WTC11 (cell line): ENCODE data around the gene CDH22. TPM values are rescaled to one million over a fixed set of nuclear protein-coding genes. Genes with fewer than 3 reads are reported as not detected.

Experiments used
- ATAC-seq: fragments of 200-7000 bp; cut with Tn5 transposase; 2 replicates; pipeline ENCODE4 v1.10.0; 2021; ENCODE audit warnings: mild to moderate bottlenecking, moderate library complexity
- CTCF ChIA-PET: fragments of 300-600 bp; sonication (Branson Sonifier 250); formaldehyde crosslinking; loops from one replicate; lab custom pipeline; 2021; ENCODE audit warnings: antibody characterized with exemption; lab: Charles Lee
- POLR2A ChIA-PET: fragments of 350-600 bp; sonication (Branson Sonifier 250); formaldehyde crosslinking; loops from one replicate; lab custom pipeline; 2021; ENCODE audit warnings: antibody characterized with exemption; lab: Charles Lee
- DNase-seq: peaks from one replicate; pipeline ENCODE4 v3.0.0; 2021; ENCODE audit warnings: low spot score
- H3K27ac Mint-ChIP-seq: 2 replicates; pipeline ENCODE4 v1.8.0; 2021; ENCODE audit warnings: mixed read lengths
- H3K27me3 Mint-ChIP-seq: 2 replicates; pipeline ENCODE4 v1.8.0; 2021; ENCODE audit warnings: low read depth, mild to moderate bottlenecking, moderate library complexity, mixed read lengths
- H3K36me3 Mint-ChIP-seq: 2 replicates; pipeline ENCODE4 v1.8.0; 2021; ENCODE audit warnings: mixed read lengths
- H3K4me1 Mint-ChIP-seq: 2 replicates; pipeline ENCODE4 v1.8.0; 2022; ENCODE audit warnings: mixed read lengths
- H3K4me3 Mint-ChIP-seq: 2 replicates; pipeline ENCODE4 v1.8.0; 2021; ENCODE audit warnings: mild to moderate bottlenecking, moderate library complexity, mixed read lengths
- H3K9me3 Mint-ChIP-seq: 2 replicates; pipeline ENCODE4 v1.8.0; 2021; ENCODE audit warnings: mixed read lengths
- ATF3 ChIP-seq: sonication (generic); formaldehyde crosslinking; conservative IDR thresholded peaks from 2 replicates; pipeline ENCODE4 v1.8.1; 2022; ENCODE audit warnings: mild to moderate bottlenecking, missing genetic modification reagents
- CBFB ChIP-seq: sonication (generic); formaldehyde crosslinking; IDR thresholded peaks from 2 replicates; pipeline ENCODE4 v1.8.1; 2022; ENCODE audit warnings: mild to moderate bottlenecking, low read depth, missing genetic modification reagents
- CREB1 ChIP-seq: sonication (generic); formaldehyde crosslinking; IDR thresholded peaks from 2 replicates; pipeline ENCODE4 v1.8.0; 2023; ENCODE audit warnings: mild to moderate bottlenecking, missing genetic modification reagents
- CREM ChIP-seq: sonication (generic); formaldehyde crosslinking; IDR thresholded peaks from 2 replicates; pipeline ENCODE4 v1.8.1; 2022; ENCODE audit warnings: mild to moderate bottlenecking, missing genetic modification reagents, moderate library complexity
- E2F4 ChIP-seq: sonication (generic); formaldehyde crosslinking; IDR thresholded peaks from 2 replicates; pipeline ENCODE4 v1.8.1; 2022; ENCODE audit warnings: low read depth, mild to moderate bottlenecking, moderate library complexity, missing genetic modification reagents, borderline replicate concordance
- ELF4 ChIP-seq: sonication (generic); formaldehyde crosslinking; IDR thresholded peaks from 2 replicates; pipeline ENCODE4 v1.8.1; 2022; ENCODE audit warnings: low read depth, mild to moderate bottlenecking, moderate library complexity, missing genetic modification reagents
- ETV6 ChIP-seq: sonication (generic); formaldehyde crosslinking; IDR thresholded peaks from 2 replicates; pipeline ENCODE4 v1.8.1; 2022; ENCODE audit warnings: mild to moderate bottlenecking, missing genetic modification reagents
- FOXJ3 ChIP-seq: sonication (generic); formaldehyde crosslinking; IDR thresholded peaks from 2 replicates; pipeline ENCODE4 v1.9.0; 2021; ENCODE audit warnings: missing genetic modification reagents, mild to moderate bottlenecking, borderline replicate concordance
- FOXK1 ChIP-seq: sonication (generic); formaldehyde crosslinking; IDR thresholded peaks from 2 replicates; pipeline ENCODE4 v1.8.0; 2022; ENCODE audit warnings: mild to moderate bottlenecking, moderate library complexity, missing genetic modification reagents
- JUN ChIP-seq: sonication (generic); formaldehyde crosslinking; IDR thresholded peaks from 2 replicates; pipeline ENCODE4 v1.8.0; 2023; ENCODE audit warnings: mild to moderate bottlenecking, missing genetic modification reagents
- MAX ChIP-seq: sonication (generic); formaldehyde crosslinking; IDR thresholded peaks from 2 replicates; pipeline ENCODE4 v1.8.0; 2022; ENCODE audit warnings: mild to moderate bottlenecking, missing genetic modification reagents
- MXD4 ChIP-seq: fragments of 250-450 bp; sonication (Bioruptor Pico); IDR thresholded peaks from 2 replicates; pipeline ENCODE4 v1.8.0; 2021; ENCODE audit warnings: mild to moderate bottlenecking, moderate library complexity, borderline replicate concordance
- NFE2L1 ChIP-seq: sonication (generic); formaldehyde crosslinking; IDR thresholded peaks from 2 replicates; pipeline ENCODE4 v1.8.1; 2023; ENCODE audit warnings: missing genetic modification reagents
- SOX15 ChIP-seq: fragments of 250-450 bp; sonication (Bioruptor Pico); IDR thresholded peaks from 2 replicates; pipeline ENCODE4 v1.9.0; 2021; ENCODE audit warnings: mild to moderate bottlenecking
- TCF7 ChIP-seq: sonication (generic); formaldehyde crosslinking; IDR thresholded peaks from 2 replicates; pipeline ENCODE4 v1.8.0; 2022; ENCODE audit warnings: mild to moderate bottlenecking, low read depth, missing genetic modification reagents, moderate library complexity
- ZNF232 ChIP-seq: sonication (generic); formaldehyde crosslinking; IDR thresholded peaks from 2 replicates; pipeline ENCODE4 v1.8.0; 2022; ENCODE audit warnings: mild to moderate bottlenecking, missing genetic modification reagents
- ZNF317 ChIP-seq: sonication (generic); formaldehyde crosslinking; IDR thresholded peaks from 2 replicates; pipeline ENCODE4 v1.8.1; 2023; ENCODE audit warnings: low read depth, mild to moderate bottlenecking, moderate library complexity, missing genetic modification reagents, borderline replicate concordance
- total RNA-seq: library from RNA; stranded (reverse); gene quantifications from 3 replicates; pipeline ENCODE4 v1.2.3, GENCODE V29; 2021
- TF ChIP-seq, protein P1 (sequence below): fragments of 250-450 bp; sonication (Bioruptor Pico); conservative IDR thresholded peaks from 2 replicates; pipeline ENCODE4 v1.9.0; 2021; ENCODE audit warnings: mild to moderate bottlenecking
- TF ChIP-seq, protein P2 (sequence below): sonication (generic); formaldehyde crosslinking; IDR thresholded peaks from 2 replicates; pipeline ENCODE4 v1.8.1; 2023; ENCODE audit warnings: mild to moderate bottlenecking, missing genetic modification reagents
- TF ChIP-seq, protein P3 (sequence below): sonication (generic); formaldehyde crosslinking; IDR thresholded peaks from 2 replicates; pipeline ENCODE4 v1.8.1; 2023; ENCODE audit warnings: mild to moderate bottlenecking, missing genetic modification reagents, moderate library complexity
- TF ChIP-seq, protein P4 (sequence below): sonication (generic); formaldehyde crosslinking; IDR thresholded peaks from 2 replicates; pipeline ENCODE4 v1.8.1; 2022; ENCODE audit warnings: mild to moderate bottlenecking, missing genetic modification reagents, moderate library complexity, borderline replicate concordance
- TF ChIP-seq, protein P5 (sequence below): fragments of 250-450 bp; sonication (Bioruptor Pico); IDR thresholded peaks from 2 replicates; pipeline ENCODE4 v2.1.2; 2022; ENCODE audit warnings: mild to moderate bottlenecking, moderate library complexity

The CDH22 gene
- total RNA-seq, 1 experiment from 2014 or later: 0.13 TPM

GRCh38 chr20:46209930-46210671 lies 98.2 kb downstream of the CDH22 start:
- no peak for DNase-seq
- Mint-ChIP-seq H3K36me3 (no peaks in the 10 kb centered on the region), H3K4me1 (0 out of 2 replicates have a peak, but pooled peaks cover 7% of the 10 kb centered on the region), H3K27me3 (no peaks in the 10 kb centered on the region; the same call in 1 of the 2 replicates), H3K27ac (no peak overlapping the region), H3K9me3 (no peaks in the 10 kb centered on the region), H3K4me3 (no peak overlapping the region)
- peak; percentile 57 for ATAC-seq
- ChIA-PET POLR2A (interaction anchor here (1.0 kb wide), 1 partner anchor 11 kb away, joined by 3 read pairs; no protein-coding TSS in a partner anchor), CTCF (no interaction called here)
- TF ChIP-seq ZNF317 (CRISPR knock-in tag): no peak
- no peak for TF ChIP-seq TCF7 (CRISPR knock-in tag)
- TF ChIP-seq, protein P1, sequence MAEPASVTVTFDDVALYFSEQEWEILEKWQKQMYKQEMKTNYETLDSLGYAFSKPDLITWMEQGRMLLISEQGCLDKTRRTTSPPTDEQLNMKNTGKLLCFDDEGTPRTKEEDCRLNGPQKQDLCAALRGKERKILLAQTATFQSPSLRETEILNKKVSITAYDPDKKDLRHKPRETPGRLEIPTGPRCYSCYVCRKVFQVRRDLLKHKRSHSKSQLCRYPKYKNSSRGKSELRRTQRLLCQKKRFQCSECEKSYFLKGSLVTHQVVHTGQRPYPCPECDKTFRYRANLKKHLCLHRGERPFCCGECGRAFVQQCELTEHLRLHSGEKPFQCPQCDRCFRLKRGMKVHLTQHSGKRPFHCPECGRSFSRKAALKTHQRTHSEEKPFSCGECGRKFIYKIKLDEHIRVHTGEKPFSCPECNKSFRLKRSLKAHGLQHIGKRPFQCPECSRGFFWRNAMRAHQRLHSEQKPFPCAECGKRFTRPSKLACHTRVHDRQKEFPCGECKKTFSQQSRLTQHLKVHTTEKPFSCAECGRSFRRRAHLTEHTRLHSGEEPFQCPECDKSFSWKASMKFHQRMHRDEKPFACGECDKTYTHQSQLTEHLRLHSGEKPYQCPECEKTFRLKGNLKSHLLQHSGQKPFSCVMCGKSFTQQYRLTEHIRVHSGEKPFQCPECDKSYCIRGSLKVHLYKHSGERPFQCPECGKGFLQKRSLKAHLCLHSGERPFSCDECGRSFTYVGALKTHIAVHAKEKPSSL (CRISPR knock-in tag): no peak
- no peak for TF ChIP-seq ZNF232
- no peak for TF ChIP-seq ETV6 (CRISPR knock-in tag)
- no peak for TF ChIP-seq MAX (CRISPR knock-in tag)
- no peak for TF ChIP-seq CBFB (CRISPR knock-in tag)
- TF ChIP-seq CREM (CRISPR knock-in tag): no peak
- no peak for TF ChIP-seq FOXK1 (CRISPR knock-in tag)
- no peak for TF ChIP-seq ATF3 (CRISPR knock-in tag)

GRCh38 chr20:46207793-46208192 lies 100.5 kb downstream of the CDH22 start:
- H3K27me3 Mint-ChIP-seq: no peaks in the 10 kb centered on the region; the same call in 1 of the 2 replicates
- no peak overlapping the region for H3K4me3 Mint-ChIP-seq
- no peaks in the 10 kb centered on the region for H3K9me3 Mint-ChIP-seq
- POLR2A ChIA-PET: no interaction called here
- H3K27ac Mint-ChIP-seq: no peak overlapping the region; the same call in 1 of the 2 replicates
- ATAC-seq (no peak), DNase-seq (no peak)
- H3K36me3 Mint-ChIP-seq: no peaks in the 10 kb centered on the region
- CTCF ChIA-PET: interaction anchor here (1.1 kb wide), 2 partner anchors 13 to 205 kb away, joined by 3 read pairs; no protein-coding TSS in a partner anchor
- peaks cover 21% of the 10 kb centered on the region for H3K4me1 Mint-ChIP-seq
- TF ChIP-seq, protein P2, sequence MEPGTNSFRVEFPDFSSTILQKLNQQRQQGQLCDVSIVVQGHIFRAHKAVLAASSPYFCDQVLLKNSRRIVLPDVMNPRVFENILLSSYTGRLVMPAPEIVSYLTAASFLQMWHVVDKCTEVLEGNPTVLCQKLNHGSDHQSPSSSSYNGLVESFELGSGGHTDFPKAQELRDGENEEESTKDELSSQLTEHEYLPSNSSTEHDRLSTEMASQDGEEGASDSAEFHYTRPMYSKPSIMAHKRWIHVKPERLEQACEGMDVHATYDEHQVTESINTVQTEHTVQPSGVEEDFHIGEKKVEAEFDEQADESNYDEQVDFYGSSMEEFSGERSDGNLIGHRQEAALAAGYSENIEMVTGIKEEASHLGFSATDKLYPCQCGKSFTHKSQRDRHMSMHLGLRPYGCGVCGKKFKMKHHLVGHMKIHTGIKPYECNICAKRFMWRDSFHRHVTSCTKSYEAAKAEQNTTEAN (CRISPR knock-in tag): no peak
- TF ChIP-seq, protein P3, sequence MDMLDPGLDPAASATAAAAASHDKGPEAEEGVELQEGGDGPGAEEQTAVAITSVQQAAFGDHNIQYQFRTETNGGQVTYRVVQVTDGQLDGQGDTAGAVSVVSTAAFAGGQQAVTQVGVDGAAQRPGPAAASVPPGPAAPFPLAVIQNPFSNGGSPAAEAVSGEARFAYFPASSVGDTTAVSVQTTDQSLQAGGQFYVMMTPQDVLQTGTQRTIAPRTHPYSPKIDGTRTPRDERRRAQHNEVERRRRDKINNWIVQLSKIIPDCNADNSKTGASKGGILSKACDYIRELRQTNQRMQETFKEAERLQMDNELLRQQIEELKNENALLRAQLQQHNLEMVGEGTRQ: no peak
- TF ChIP-seq NFE2L1 (CRISPR knock-in tag) (no peak), MAX (CRISPR knock-in tag) (no peak), FOXJ3 (CRISPR knock-in tag) (no peak), CREB1 (CRISPR knock-in tag) (no peak), ELF4 (no peak), SOX15 (CRISPR knock-in tag) (no peak), MXD4 (CRISPR knock-in tag) (no peak), CREM (CRISPR knock-in tag) (no peak), ETV6 (CRISPR knock-in tag) (no peak), E2F4 (CRISPR knock-in tag) (no peak), JUN (CRISPR knock-in tag) (no peak)
- TF ChIP-seq, protein P4, sequence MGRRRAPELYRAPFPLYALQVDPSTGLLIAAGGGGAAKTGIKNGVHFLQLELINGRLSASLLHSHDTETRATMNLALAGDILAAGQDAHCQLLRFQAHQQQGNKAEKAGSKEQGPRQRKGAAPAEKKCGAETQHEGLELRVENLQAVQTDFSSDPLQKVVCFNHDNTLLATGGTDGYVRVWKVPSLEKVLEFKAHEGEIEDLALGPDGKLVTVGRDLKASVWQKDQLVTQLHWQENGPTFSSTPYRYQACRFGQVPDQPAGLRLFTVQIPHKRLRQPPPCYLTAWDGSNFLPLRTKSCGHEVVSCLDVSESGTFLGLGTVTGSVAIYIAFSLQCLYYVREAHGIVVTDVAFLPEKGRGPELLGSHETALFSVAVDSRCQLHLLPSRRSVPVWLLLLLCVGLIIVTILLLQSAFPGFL: no peak
- TF ChIP-seq, protein P5, sequence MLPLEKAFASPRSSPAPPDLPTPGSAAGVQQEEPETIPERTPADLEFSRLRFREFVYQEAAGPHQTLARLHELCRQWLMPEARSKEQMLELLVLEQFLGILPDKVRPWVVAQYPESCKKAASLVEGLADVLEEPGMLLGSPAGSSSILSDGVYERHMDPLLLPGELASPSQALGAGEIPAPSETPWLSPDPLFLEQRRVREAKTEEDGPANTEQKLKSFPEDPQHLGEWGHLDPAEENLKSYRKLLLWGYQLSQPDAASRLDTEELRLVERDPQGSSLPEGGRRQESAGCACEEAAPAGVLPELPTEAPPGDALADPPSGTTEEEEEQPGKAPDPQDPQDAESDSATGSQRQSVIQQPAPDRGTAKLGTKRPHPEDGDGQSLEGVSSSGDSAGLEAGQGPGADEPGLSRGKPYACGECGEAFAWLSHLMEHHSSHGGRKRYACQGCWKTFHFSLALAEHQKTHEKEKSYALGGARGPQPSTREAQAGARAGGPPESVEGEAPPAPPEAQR (CRISPR knock-in tag): no peak
